Measurements from ENCODE around the gene TMEM184A. TPM values are rescaled to one million over a fixed set of nuclear protein-coding genes. Genes with fewer than 3 reads are reported as not detected.

Gene TMEM184A
- total RNA-seq, 1 donor = not detected

GRCh38 chr7:1562116-1562515, 6.1 kb upstream of the TMEM184A start:
- DNase-seq (ENCODE audit: low read depth) = no peak
- TF ChIP-seq CTCF (IDR thresholded peaks at IDR 0.05; ENCODE audit: insufficient read depth, low read length) = no peak
- H3K4me3 ChIP-seq (ENCODE audit: low read depth, low read length) = no peak overlapping the region

GRCh38 chr7:1561036-1561940, 5.3 kb upstream of the TMEM184A start:
- H3K4me3 ChIP-seq (ENCODE audit: low read depth, low read length) = no peak overlapping the region
- DNase-seq (ENCODE audit: low read depth) = no peak
- TF ChIP-seq CTCF (IDR thresholded peaks at IDR 0.05; ENCODE audit: insufficient read depth, low read length) = no peak

GRCh38 chr7:1560620-1561031, 4.6 kb upstream of the TMEM184A start:
- H3K4me3 ChIP-seq (ENCODE audit: low read depth, low read length) = no peak overlapping the region
- no peak for TF ChIP-seq CTCF (IDR thresholded peaks at IDR 0.05; ENCODE audit: insufficient read depth, low read length)
- no peak for DNase-seq (ENCODE audit: low read depth)

- TF ChIP-seq CTCF (IDR thresholded peaks at IDR 0.05; ENCODE audit: insufficient read depth, low read length) = no peak
- H3K4me3 ChIP-seq (ENCODE audit: low read depth, low read length) = no peak overlapping the region
- DNase-seq (ENCODE audit: low read depth) = no peak
Observed at GRCh38 chr7:1559626-1560590, 3.9 kb upstream of the TMEM184A start.

GRCh38 chr7:1558841-1559625, 3.0 kb upstream of the TMEM184A start:
- H3K4me3 ChIP-seq (ENCODE audit: low read depth, low read length) = no peak overlapping the region
- no peak for TF ChIP-seq CTCF (IDR thresholded peaks at IDR 0.05; ENCODE audit: insufficient read depth, low read length)
- no peak for DNase-seq (ENCODE audit: low read depth)

- DNase-seq (ENCODE audit: low read depth) = no peak
- no peak overlapping the region for H3K4me3 ChIP-seq (ENCODE audit: low read depth, low read length)
- TF ChIP-seq CTCF (IDR thresholded peaks at IDR 0.05; ENCODE audit: insufficient read depth, low read length) = no peak
Observed at GRCh38 chr7:1558181-1558811, 2.3 kb upstream of the TMEM184A start.
